Rectal smooth muscle tissue (tissue), 1 donor: Measurements from ENCODE around the gene ATF6B.

Source experiments
- H3K27ac ChIP-seq: one replicate; pipeline ENCODE4 v1.7.0; 2013; ENCODE audit warnings: low read depth, low read length, inconsistent platforms
- H3K27me3 ChIP-seq: one replicate; pipeline ENCODE4 v1.7.0; 2013; ENCODE audit warnings: low read length; ENCODE audit not compliant: control insufficient read depth, insufficient read depth
- H3K36me3 ChIP-seq: one replicate; pipeline ENCODE4 v1.7.0; 2013; ENCODE audit warnings: low read length; ENCODE audit not compliant: control insufficient read depth, insufficient read depth
- H3K4me1 ChIP-seq: one replicate; pipeline ENCODE4 v1.7.0; 2013; ENCODE audit warnings: low read length; ENCODE audit not compliant: control insufficient read depth, insufficient read depth
- H3K4me3 ChIP-seq: one replicate; pipeline ENCODE4 v1.7.0; 2013; ENCODE audit warnings: low read length
- H3K9ac ChIP-seq: one replicate; pipeline ENCODE4 v1.7.0; 2013; ENCODE audit warnings: low read length

Gene ATF6B

GRCh38 chr6:32117461-32117860, 10.6 kb downstream of the ATF6B start:
- no peak overlapping the region for H3K27ac ChIP-seq
- peaks cover 41% of the 10 kb centered on the region for H3K36me3 ChIP-seq
- H3K27me3 ChIP-seq, result no peaks in the 10 kb centered on the region
- H3K4me3 ChIP-seq, result no peak overlapping the region
- H3K4me1 ChIP-seq, result peaks cover 8% of the 10 kb centered on the region
- H3K9ac ChIP-seq, result no peak overlapping the region

DNA sequence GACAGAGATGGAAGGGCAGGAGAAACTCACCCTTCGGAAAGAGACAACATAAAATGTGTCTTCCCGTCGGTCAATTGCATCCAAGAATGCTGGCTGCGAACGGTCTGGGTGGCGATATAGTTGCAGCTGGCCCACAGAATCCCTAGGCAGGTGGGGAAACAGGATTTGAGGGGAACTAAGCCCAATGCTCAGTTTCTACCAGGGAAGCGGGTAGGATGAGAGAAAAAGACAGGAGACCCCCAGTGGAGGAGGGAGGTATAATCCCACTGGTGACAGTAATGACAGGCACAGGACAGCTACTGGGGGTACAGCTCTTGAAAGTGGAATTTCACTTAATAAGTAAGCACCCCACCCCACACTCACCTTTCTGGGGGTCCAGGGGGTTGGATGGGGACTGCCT, 11.4 kb downstream of the ATF6B start:
- Histone ChIP-seq H3K4me3 (no peak overlapping the region), H3K9ac (no peak overlapping the region), H3K27ac (no peak overlapping the region), H3K27me3 (no peaks in the 10 kb centered on the region), H3K4me1 (peaks cover 14% of the 10 kb centered on the region), H3K36me3 (peaks cover 37% of the 10 kb centered on the region)

DNA sequence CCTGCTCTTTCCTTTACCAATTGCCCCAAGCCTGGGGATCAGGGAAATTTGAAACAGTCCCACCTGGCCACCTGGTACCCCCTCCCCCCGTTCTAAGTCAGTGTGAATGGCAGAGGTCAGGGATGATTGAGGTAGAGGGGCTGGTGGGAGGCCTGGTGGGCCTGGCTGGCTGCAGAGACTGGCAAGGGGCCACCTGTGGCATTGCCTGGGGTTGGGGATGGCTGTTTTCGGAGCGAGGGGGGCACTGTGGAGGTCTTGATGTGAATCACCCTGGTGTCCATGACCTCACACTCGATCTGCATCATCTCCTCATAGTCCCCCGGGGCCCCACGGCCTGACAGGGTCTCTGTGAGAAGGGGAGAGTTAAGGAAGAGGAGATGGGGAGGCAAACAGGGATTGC, 12.4 kb downstream of the ATF6B start:
- peaks cover 32% of the 10 kb centered on the region for H3K36me3 ChIP-seq
- no peaks in the 10 kb centered on the region for H3K27me3 ChIP-seq
- H3K27ac ChIP-seq, result peak overlapping the region; percentile 13
- peaks cover 19% of the 10 kb centered on the region for H3K4me1 ChIP-seq
- H3K4me3 ChIP-seq, result no peak overlapping the region
- H3K9ac ChIP-seq, result no peak overlapping the region

DNA sequence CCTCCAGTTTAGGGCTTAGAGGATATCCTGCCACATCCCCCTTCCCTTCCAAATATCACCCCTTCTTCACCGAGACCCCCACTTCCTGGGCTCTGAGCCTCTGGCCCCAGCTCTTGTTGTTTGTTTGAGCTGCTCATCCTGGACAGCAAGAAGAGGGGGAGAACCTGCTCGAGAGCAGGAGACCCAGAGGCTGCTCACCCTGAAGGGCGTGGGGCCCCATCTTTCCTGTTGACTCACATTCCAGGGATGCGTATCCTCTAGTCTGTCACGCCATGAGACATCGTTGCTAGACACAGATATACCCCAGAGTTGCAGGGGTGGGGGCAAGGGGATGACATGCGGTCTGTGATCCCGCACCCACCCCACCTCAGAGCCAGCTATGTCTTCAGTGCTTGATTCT, 13.2 kb downstream of the ATF6B start:
- peaks cover 21% of the 10 kb centered on the region for H3K4me1 ChIP-seq
- no peaks in the 10 kb centered on the region for H3K27me3 ChIP-seq
- no peak overlapping the region for H3K9ac ChIP-seq
- peak overlapping the region; percentile 33 for H3K27ac ChIP-seq
- no peak overlapping the region for H3K4me3 ChIP-seq
- peaks cover 31% of the 10 kb centered on the region for H3K36me3 ChIP-seq

DNA sequence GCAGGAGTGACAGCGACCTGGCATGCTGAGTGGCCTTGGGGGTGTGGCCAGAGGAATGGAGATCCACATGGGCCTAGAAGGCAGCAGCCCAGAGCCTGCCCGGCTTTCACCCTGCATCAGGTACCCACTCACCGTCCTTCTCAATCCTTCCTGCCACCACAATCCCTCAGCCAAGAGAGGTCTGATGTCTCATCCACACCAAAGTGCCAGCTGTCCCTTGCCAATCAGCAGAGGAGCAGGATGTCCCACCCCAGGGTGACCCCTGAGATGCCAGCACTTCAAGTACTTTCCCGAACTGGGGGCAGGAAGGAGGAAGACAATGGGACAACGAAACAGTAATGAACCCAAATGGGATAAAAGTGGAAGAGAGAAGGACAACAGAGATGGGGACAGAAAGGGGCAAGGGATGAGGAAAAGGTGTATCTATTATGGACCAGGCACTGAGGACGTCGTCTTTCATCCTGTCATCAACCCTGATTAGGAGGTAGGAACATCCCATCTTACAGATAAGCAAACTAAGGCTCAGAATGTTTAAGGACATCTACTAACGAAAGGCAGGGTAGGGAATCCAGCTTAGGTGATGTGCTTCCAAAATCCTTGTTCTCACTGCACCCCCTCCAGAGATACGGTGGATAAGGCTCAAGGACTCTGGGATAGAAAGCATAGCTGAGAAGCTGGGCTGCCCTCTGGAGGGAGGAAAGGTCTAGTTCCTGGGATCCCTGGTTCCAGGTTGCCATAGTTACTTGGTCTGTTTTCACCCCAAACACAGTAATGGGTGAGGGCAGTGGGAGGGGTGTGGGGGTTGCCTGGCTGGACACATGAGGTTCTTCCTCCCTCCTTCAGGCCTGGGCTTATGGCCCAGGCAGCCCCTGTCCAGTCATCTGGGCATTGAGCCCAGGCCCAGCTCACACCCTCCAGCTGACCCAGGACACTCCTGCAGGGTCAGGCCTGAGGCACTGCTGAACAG, 14.4 kb downstream of the ATF6B start:
- Histone ChIP-seq H3K4me3 (no peak overlapping the region), H3K27me3 (no peaks in the 10 kb centered on the region), H3K9ac (no peak overlapping the region), H3K4me1 (peaks cover 24% of the 10 kb centered on the region), H3K36me3 (peaks cover 28% of the 10 kb centered on the region), H3K27ac (peak overlapping the region; percentile 71)

- Histone ChIP-seq H3K27me3 (no peaks in the 10 kb centered on the region), H3K4me1 (peaks cover 34% of the 10 kb centered on the region), H3K9ac (no peak overlapping the region), H3K27ac (peak overlapping the region; percentile 71), H3K36me3 (peaks cover 20% of the 10 kb centered on the region), H3K4me3 (no peak overlapping the region)
Measured at GRCh38 chr6:32112431-32112980, 15.5 kb downstream of the ATF6B start.

- peaks cover 34% of the 10 kb centered on the region for H3K4me1 ChIP-seq
- H3K27me3 ChIP-seq, result no peaks in the 10 kb centered on the region
- H3K4me3 ChIP-seq, result no peak overlapping the region
- H3K27ac ChIP-seq, result peak overlapping the region; percentile 71
- H3K9ac ChIP-seq, result no peak overlapping the region
- H3K36me3 ChIP-seq, result peaks cover 12% of the 10 kb centered on the region
Measured at GRCh38 chr6:32111424-32112066, 16.5 kb downstream of the ATF6B start.

- Histone ChIP-seq H3K9ac (no peak overlapping the region), H3K4me1 (peaks cover 34% of the 10 kb centered on the region), H3K4me3 (no peak overlapping the region), H3K27me3 (no peaks in the 10 kb centered on the region), H3K27ac (peak overlapping the region; percentile 71), H3K36me3 (peaks cover 2% of the 10 kb centered on the region)
Measured at GRCh38 chr6:32110632-32111031, 17.4 kb downstream of the ATF6B start.

GRCh38 chr6:32109765-32110160, 18.3 kb downstream of the ATF6B start:
- H3K4me1 ChIP-seq, result peaks cover 34% of the 10 kb centered on the region
- no peaks in the 10 kb centered on the region for H3K36me3 ChIP-seq
- H3K27me3 ChIP-seq, result no peaks in the 10 kb centered on the region
- peak overlapping the region; percentile 71 for H3K27ac ChIP-seq
- H3K4me3 ChIP-seq, result peak overlapping the region; percentile 51
- H3K9ac ChIP-seq, result no peak overlapping the region

DNA sequence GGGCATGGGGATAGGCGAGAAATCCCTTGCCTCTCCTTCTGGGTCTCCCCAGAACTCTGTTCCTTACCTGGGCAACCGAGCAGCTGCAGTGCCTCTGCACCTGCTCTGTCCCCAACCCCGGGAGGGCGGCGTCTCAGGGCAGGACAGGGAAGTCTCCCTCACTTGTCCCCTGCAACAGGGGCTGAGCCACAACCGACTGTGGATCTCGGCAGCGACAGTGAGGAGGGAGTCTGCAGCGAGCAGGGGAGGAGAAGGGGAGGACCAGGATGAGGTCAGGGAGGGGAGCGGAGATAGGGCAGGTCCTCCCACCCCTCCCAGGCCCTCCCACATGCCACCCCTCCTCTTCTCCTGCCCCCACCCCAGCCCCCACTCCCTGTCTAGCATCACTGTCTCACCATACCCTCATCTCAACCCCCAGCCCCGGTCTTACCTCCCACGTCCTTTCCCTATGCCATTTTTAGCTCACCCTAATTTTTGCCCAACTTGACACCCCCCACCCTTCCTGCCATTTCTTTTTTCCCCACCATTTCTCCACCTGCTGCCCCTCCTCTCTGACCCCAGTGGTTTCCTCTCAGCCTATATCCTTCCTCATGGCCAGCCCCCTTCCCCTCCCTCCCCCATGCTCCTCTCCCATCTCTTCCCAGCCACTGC, 18.8 kb downstream of the ATF6B start, which contains the start of gene TNXB:
Gene TNXB (minus strand): TSS at position 225 of the 651 bp plus-strand sequence. CDS start 11,140 bp downstream, outside the sequence.
- H3K4me3 ChIP-seq, result peak within 1 kb of the TSS; percentile 63
- H3K27ac ChIP-seq, result peak within 1 kb of the TSS; percentile 71
- no peaks in the 10 kb centered on the region for H3K27me3 ChIP-seq
- peak within 1 kb of the TSS; percentile 38 for H3K9ac ChIP-seq
- no peaks in the 10 kb centered on the region for H3K36me3 ChIP-seq
- peaks cover 34% of the 10 kb centered on the region for H3K4me1 ChIP-seq

- peak overlapping the region; percentile 63 for H3K4me3 ChIP-seq
- peak overlapping the region; percentile 71 for H3K27ac ChIP-seq
- no peaks in the 10 kb centered on the region for H3K36me3 ChIP-seq
- H3K4me1 ChIP-seq, result peaks cover 34% of the 10 kb centered on the region
- H3K27me3 ChIP-seq, result no peaks in the 10 kb centered on the region
- H3K9ac ChIP-seq, result peak overlapping the region; percentile 38
Measured at GRCh38 chr6:32108727-32109113, 19.3 kb downstream of the ATF6B start.

- no peaks in the 10 kb centered on the region for H3K36me3 ChIP-seq
- no peaks in the 10 kb centered on the region for H3K27me3 ChIP-seq
- H3K27ac ChIP-seq, result peak overlapping the region; percentile 71
- H3K9ac ChIP-seq, result peak overlapping the region; percentile 33
- peaks cover 28% of the 10 kb centered on the region for H3K4me1 ChIP-seq
- peak overlapping the region; percentile 63 for H3K4me3 ChIP-seq
Measured at GRCh38 chr6:32108094-32108627, 19.9 kb downstream of the ATF6B start.
